T-helper 1 cell treated with Interleukin-12 subunit alpha and Interleukin-12 subunit beta and Interleukin-4 antibody, amounts not matched to agents 30 ng/mL and 1 ng/mL, for 36 hours (primary cell): ENCODE data around the gene EXOC3L1. TPM values are rescaled to one million over a fixed set of nuclear protein-coding genes. Genes with fewer than 3 reads are reported as not detected.

Source experiments
- intact Hi-C: fragments of 100-400 bp; cut with micrococcal nuclease; formaldehyde crosslinking; loops from one replicate; pipeline ENCODE4 v1.15.1; 2024
- total RNA-seq: library from RNA; stranded (reverse); gene quantifications from 2 replicates; pipeline ENCODE4 v1.2.3, GENCODE V29; 2022

The EXOC3L1 gene
- total RNA-seq, 1 donor from 2014 or later = 0.42 TPM

DNA sequence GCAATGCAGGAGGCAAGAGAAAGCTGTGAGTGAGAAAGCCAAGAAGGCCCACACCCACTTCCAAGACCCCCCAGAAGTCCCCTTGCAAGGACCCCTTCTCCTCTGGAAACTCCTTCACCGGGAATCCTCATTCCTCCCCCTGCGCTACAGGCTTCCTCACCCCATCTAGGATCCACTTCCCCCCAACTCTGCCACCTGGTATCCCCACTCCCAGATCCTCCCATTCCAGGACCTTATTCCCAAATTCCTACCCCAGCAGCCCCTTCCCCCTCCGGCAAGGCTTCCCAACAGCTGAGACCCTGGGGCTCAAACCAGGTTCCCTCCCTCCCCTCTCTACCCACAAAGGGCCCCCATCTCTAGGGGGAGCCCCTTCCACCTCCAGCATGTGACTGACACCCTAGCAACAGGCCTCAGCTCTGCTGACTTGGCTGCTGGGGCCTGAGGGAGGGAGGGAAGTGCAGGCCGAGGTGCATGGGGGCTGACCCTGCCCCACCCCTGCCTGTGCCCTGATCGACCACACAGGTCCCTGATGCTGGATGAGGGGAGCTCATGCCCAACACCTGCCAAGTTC is 23.3 kb downstream of the EXOC3L1 start:
- intact Hi-C loops = loop anchor here (10.0 kb wide), 1 partner anchor 918 kb away; the partner anchor contains the start of gene NFATC3

DNA sequence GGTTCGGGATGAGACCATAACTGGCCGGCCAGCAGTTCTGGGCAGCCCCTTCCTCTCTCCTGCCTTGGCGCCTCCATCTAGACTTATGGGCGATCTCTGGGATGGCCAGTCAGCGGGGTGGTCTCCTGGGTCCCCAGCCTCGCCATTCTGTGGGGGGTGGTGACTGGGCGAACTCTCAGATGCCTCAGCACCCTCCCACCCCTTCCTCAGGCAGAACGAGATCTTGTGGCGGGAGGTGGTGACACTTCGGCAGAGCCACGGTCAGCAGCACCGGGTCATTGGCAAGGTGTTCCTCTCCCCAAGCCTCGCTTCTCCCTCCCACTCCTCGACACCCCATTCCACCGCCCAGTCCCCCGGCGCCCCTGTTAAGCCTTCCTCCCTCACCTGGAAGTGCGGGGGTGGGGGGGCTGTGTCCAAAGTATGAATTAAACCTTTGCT is 23.8 kb downstream of the EXOC3L1 start:
- intact Hi-C loops = loop anchor here (10.0 kb wide), 1 partner anchor 919 kb away; the partner anchor contains the start of gene NFATC3

DNA sequence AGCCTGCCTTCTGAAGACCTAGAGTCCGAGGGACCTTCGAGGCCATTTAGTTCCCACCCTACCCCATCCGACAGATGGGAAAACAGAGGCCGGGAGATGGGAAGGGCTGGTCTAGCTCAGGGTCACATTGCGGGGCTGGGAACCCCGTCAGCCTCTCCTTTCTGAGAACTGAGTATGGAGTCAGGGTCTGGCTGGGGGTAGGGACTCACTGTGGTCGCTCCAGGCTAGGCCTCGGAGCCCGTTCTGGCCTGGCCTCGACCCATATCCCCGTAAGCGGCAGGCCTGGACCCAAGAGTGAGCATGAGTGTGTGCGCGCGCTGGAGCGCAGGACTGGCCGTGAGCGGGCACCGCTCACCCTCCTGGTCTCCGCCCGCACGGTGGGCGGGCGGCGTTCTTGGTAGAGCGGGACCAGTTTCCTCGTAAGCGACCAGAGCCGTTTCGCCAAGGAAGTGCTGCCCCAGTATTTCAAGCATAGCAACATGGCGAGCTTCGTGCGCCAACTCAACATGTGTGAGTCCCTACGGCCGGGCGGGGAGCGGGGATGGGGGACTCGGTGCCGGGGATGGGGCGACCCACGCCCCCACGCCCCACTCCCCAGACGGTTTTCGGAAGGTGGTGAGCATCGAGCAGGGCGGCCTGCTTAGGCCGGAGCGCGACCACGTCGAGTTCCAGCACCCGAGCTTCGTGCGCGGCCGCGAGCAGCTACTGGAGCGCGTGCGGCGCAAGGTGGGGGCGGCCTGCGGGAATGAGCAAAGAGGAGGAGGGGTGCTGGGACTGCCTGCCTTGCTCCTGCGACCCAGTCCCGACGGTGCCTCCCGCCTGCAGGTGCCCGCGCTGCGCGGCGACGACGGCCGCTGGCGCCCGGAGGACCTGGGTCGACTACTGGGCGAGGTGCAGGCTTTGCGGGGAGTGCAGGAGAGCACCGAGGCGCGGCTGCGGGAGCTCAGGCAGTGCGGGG is 24.5 kb downstream of the EXOC3L1 start:
- intact Hi-C loops = loop anchor here (10.0 kb wide), 1 partner anchor 919 kb away; the partner anchor contains the start of gene NFATC3

DNA sequence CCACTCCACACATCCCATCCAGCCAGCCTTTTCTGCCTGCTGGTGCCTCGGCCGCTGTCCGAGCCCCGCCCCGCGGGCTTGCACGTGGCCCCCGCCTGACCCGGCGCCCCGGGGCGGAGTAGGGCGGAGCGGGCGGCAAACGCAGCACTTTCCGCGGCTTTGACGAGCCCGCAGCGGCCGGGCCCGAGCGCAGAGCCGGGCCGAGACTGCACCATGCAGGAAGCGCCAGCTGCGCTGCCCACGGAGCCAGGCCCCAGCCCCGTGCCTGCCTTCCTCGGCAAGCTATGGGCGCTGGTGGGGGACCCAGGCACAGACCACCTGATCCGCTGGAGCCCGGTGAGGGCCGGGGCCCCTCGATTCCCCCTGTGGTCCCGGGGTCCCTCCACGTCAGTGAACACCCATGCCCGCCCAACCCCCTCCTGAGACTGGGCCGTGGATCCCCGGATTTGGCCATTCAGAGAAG is 25.3 kb downstream of the EXOC3L1 start, which contains the start of gene HSF4:
HSF4 (plus strand) TSS at position 147 of the 463 bp plus-strand sequence; CDS start at position 214, 67 bp downstream.
- intact Hi-C loops = loop anchor here (10.0 kb wide), 1 partner anchor 920 kb away; the partner anchor contains the start of gene NFATC3

DNA sequence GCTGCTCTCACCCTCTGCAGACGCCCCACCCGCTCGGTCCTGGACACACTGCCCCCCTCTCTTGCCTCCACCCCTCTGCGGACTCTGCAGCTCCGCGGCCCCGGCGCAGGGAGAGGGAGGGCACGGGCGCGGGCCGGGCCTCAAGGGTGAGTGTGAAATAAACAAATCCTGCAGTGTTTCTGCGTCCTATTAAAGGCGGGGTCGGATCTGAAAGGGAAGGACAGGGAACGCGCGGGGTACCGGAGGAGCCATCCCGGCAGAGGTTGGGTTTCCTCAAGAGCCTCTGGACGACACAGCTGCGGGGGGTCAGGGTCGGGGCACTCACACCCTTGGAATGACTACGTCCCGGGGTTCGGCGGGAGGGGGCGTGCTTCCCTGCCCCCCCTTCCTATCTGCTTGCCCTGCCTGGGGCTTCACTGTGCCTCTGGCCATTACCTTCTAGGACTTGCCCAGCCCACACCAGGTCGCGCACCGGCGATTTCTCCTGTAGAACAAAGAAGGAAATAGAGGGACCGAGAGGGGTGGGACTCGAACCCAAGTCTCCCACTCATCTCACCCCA is 25.9 kb downstream of the EXOC3L1 start:
- intact Hi-C loops = loop anchor here (10.0 kb wide), 1 partner anchor 921 kb away; the partner anchor contains the start of gene NFATC3

DNA sequence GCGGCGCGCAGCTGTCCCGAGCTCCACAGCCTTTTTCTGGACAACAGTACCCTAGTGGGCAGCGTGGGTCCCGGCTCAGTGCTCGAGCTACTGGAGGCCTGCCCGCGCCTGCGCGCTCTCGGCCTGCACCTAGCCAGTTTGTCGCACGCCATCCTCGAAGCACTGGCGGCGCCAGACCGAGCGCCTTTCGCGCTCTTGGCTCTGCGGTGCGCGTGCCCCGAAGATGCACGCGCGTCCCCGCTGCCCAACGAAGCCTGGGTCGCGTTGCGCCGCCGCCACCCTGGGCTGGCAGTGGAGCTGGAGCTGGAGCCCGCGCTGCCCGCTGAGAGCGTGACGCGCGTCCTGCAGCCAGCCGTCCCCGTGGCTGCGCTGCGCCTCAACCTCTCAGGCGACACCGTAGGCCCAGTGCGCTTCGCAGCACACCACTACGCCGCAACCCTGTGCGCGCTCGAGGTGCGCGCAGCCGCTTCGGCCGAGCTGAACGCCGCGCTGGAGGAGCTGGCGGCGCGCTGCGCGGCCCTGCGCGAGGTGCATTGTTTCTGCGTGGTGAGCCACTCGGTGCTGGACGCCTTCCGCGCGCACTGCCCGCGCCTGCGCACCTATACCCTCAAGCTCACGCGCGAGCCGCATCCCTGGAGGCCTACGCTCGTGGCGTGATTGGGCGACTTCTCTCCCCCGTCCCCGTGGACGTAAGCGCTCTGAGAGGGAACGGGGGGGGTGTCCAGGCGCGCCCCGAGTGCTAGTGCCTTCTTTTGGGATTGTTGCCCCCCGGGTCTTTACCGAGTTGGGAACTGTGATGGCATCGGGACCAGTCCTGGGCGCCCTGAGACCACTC is 26.6 kb downstream of the EXOC3L1 start:
- intact Hi-C loops = loop anchor here (10.0 kb wide), 1 partner anchor 921 kb away; the partner anchor contains the start of gene NFATC3

DNA sequence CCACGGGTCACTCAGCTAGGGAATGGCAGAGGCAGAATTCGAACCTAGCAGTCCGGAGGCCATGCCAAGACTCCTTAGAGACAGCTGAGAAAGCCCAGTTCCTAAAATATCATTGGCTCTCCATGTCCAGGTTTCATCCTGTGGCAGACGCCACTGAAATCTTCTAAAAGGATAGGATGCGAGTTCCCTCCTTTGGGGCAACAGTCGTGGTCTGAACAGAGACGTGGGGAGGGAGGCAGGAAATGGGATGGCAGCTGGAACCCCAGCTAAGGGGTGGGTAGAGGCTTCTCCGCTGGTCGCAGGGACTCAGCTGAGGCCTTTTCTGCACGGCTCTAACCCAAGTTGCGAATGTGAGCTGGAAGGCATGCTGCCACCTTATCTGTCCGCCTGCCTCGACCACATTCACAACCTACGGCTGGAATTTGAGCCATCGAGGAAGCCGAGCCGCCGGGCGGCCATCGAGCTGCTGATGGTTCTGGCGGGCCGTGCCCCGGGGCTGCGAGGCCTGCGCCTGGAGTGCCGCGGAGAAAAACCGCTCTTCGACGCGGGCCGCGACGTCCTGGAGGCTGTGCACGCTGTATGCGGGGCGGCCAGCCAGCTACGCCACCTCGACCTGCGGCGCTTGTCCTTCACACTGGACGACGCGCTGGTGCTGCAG is 27.3 kb downstream of the EXOC3L1 start:
- intact Hi-C loops = loop anchor here (10.0 kb wide), 1 partner anchor 922 kb away; the partner anchor contains the start of gene NFATC3

DNA sequence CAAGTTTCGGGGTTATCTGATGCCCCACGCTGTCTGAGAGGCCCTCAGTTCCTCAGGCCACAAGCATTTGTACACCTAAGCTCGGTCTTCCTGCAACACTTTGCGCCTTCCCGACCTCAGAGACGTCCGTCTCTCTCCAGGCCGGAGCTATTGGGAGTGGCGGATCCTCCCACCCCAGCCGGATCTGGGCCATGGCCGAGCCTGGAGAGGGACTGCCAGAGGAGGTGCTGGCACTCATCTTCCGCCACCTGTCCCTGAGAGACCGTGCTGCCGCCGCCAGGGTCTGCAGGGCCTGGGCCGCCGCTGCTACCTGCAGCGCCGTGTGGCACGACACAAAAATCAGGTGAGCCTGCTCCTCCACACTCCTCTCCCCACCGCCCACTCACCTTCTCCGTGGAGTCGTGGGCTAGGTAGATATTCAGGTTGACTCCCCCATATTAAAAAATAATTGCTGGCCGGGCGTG is 28.3 kb downstream of the EXOC3L1 start:
- intact Hi-C loops = loop anchor here (1.0 to 10.0 kb wide), 5 partner anchors 13 to 923 kb away; partner anchors contain the start of genes CTCF, NFATC3 and PDP2

DNA sequence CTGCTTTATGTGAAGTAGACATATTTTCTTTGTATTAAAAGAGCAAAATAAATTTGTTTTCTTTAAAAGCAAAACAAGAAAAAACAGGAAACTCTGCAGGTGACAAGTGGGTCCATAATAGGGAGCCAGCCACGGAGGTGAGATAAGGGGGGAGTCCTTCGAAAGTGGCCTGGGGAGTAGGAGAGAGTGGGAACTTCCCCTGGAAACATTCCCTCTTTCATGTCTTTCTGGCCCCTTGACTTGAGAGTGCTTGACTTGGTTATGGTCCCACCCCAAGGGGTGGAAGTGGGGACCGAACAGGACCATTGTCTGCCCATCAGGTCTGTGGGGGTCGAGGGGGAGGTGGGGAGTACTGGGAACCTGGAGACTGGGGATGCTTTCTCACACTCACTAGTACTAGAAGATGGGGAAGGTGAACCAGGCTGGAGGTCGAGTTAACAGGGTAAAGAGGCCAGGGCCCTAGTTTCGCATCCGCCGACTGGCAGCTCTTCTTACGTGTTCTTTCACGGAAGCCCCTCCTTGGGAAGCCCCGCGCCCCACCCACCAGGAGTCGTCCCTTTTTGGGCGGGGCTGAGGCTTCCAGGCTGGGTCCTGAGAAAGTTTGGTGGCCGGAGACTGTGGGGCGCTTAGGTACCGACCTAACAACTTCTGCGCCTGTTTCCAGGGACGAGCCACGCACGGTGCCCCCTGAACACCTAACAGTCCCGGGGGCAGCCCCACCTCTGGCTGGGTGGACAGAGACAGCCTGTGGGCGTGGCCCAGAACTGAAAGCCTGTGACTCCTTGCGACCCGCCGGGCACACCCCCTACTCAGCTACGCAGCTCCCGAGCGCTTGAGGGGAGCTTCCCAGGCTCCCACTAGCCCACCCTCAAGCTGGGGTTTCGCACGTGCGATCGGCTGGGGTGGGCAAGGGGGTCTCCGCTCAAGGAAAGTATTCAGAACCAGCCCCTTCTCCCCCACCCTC is 31.0 kb downstream of the EXOC3L1 start:
- intact Hi-C loops = loop anchor here (1.0 to 2.0 kb wide), 13 partner anchors 9 to 205 kb away; partner anchors contain the start of genes B3GNT9, E2F4, FHOD1 and MATCAP1

DNA sequence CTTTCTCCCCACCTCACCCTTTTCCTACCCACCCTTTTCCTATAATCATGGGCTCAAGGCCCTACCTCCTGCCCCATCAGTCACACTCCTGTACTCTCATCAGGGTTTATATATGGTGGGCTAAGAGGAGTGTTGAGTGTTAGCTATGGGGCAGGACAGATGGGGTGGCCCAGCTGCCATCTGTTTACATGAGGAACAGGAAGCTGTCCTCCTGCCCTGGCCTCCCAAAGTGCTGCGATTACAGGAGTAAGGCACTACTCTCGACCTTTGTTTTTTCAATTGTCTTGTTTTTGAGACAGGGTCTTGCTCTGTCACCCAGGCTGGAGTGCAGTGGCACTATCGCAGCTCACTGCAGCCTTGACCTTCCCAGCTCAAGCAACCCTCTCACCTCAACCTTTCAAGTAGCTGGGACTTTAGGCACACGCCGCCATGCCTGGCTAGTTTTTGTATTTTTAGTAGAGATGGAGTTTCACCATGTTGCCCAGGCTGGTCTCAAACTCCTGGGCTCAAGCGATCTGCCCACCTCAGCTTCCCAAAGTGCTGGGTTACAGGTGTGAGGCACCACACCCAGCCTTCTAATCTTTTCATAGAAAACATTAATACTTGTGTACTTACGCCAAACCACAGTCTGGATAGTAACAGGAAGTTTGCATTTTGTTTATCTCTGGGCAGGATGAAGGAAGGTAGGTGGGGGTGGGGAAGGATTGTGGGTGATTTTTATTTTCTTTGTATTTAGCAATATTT is 31.9 kb downstream of the EXOC3L1 start:
- intact Hi-C loops = loop anchor here (2.0 kb wide), 1 partner anchor 173 kb away; no protein-coding TSS in a partner anchor

DNA sequence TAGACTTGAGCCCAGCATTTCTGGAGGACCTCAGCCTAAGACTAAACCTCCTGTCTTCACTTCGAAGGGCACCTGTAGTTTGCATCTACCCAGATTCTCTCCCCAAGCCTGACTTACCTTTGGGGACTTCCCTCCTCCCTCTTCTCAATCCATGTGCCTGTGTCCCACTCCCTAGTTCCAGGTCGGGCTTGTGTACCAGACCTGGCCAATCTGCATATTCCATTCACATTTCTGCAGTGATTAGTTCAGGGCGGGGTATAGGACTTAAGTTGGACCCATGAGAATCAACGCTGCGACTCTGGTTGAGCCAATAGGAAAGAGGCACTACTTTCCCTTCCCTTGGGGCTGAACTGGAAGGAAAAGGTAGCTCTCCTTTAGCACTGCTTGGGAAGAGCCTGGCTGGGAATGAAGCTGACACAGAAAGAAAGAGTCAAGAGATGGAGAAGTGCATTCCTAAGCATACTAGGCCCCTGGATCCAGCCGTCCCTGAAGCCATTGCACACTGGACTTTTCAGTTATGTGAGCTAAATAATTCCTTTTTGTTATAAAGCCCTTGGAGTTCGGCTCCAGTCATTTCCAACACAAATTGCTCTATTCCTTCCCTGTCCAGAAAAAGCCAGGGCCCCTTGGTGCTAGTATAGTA is 32.7 kb downstream of the EXOC3L1 start:
- intact Hi-C loops = no loop called here

DNA sequence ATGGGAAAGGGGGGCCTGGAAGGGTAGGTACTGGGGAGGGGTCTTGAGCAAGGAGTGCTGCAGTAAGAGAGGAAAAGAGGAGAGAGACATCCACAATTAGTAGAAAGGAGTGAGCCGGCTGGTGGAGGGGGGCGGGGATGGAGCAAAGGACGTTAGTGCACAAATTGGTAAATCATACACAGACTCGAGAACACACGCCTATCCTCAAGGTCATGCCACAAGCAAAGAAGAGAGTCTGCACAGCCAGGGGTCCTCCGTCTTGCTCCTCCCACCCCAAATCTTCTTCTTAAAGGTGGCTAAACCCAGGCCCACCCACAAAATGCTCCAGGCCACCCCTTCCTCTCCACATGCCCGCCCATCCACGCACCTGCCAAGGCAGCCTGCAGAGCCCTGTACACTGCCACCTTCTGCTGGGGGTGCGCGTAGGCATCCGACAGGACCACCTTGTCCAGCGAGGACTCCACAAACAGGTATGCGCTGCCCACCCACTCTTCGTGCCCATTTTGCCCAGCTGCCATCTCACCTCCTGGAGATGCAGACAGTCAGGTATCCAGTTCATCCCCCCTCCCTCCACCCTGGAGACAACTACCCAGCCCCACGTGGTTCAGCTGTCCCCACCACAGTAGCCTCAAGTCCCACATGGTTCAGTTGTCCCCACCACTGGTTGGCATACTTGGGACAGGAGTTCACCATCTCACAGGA is 33.6 kb downstream of the EXOC3L1 start:
- intact Hi-C loops = no loop called here

DNA sequence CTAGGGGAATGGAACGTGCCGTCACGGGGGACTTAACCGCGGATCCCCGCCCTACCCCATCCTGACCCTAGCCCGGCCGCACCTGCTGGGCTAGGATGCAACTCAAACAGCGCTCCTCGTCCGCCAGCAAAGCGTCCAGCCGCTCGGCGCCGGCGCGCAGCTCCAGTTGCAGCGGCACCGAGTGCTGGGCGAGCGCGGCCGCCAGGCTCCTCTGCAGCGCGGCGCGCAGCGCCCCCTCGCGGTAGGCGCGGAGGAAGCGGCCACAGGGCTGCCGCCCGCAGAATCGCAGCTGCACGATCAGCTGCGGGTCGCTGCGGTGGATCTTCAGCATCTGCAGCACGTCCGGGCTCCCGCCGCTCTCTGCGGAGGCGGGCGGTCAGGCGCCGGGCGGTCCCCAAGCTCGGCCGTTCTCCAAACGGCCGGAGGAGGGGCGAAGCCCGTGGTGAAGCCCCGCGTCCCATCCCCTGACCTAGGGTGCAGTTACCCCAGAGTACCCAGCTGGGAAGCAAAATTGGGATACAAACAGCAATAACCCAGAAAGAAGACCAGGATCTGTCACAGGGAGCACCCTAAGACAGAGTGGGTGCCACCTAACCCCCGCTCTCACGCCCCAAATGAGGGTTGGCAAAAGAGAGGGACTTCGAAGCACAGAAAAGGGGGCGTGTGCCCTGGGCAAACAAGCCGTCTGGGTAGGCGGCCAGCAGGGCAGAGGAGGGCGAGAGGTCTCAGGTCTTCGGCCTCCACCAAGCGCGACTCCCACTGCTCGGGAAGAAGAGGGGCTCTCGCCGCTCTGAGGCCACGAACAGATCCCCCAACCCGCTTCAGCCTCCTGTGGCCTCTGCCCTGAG is 34.4 kb downstream of the EXOC3L1 start:
- intact Hi-C loops = loop anchor here (1.0 kb wide), 4 partner anchors 137 to 208 kb away; no protein-coding TSS in a partner anchor

DNA sequence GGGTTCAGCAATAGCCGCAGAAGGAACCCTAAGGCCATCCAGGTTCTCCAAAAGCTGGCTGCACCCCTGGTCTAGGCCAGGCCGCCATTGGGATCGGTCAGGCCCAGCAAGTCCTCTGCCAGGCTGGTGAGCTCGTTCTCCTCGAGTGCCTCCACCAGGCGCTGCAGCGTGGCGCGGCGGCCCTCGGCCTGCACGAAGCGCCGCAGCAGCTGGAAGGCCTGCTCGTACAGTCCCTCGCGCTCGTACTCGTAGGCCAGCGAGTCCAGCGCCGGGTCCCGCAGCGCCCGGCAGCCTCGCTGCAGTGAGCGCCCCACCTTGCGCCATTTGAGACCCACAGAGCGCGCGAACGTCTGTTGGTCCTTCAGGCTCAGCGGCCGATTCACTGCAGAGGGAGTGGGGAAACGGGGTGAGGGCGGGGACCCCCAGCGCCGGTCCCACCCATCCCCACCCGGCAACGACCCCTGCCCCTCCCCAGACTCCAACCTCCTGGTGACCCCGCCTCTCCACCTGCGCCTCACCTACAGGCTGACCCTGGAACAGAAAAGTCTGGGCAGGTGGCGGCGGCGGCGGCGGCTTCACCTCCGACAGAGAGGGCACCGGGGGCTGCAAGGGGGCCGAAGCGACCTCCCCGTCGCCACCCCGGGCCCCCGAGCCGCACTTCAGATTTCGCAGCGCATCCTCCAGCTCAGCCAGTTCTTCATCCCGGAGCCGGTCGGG is 35.2 kb downstream of the EXOC3L1 start:
- intact Hi-C loops = loop anchor here (1.0 kb wide), 4 partner anchors 136 to 207 kb away; no protein-coding TSS in a partner anchor
